LNCaP clone FGC (cell line): Measurements from ENCODE around the gene IGFBP5.

Experiments used
- DNase-seq: peaks from one replicate; pipeline ENCODE4 v3.0.0-alpha.2; 2011; ENCODE audit warnings: low read depth
- H3K4me3 ChIP-seq: 2 replicates; pipeline ENCODE4 v1.5.1; 2011; ENCODE audit warnings: mild to moderate bottlenecking, low read depth, low read length, control low read depth
- TF ChIP-seq, protein P1 (sequence below): IDR thresholded peaks from 2 replicates; pipeline ENCODE4 v1.5.1; 2012; ENCODE audit warnings: mild to moderate bottlenecking; ENCODE audit not compliant: control insufficient read depth, insufficient read depth; ENCODE audit errors: extremely low read depth

The IGFBP5 gene

DNA sequence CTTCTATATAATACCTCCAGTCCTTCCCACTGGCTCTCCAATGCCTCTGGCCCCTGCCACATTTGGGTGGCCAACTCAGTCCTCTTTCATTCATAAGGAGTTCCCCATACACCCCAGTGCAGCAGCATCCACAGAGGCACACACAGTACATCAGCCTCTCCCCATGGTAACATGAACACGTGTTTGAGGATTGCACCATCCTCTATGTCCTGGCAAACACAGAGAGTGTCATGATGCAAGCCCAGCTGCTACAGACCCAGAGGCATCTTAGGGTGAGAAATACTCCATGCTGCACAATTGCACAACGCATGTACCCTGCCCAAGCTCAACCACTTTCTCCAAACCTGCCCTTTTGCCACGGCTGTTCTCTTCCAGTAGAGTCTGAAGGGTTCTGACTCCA is 11.5 kb downstream of the IGFBP5 start:
- TF ChIP-seq, protein P1, sequence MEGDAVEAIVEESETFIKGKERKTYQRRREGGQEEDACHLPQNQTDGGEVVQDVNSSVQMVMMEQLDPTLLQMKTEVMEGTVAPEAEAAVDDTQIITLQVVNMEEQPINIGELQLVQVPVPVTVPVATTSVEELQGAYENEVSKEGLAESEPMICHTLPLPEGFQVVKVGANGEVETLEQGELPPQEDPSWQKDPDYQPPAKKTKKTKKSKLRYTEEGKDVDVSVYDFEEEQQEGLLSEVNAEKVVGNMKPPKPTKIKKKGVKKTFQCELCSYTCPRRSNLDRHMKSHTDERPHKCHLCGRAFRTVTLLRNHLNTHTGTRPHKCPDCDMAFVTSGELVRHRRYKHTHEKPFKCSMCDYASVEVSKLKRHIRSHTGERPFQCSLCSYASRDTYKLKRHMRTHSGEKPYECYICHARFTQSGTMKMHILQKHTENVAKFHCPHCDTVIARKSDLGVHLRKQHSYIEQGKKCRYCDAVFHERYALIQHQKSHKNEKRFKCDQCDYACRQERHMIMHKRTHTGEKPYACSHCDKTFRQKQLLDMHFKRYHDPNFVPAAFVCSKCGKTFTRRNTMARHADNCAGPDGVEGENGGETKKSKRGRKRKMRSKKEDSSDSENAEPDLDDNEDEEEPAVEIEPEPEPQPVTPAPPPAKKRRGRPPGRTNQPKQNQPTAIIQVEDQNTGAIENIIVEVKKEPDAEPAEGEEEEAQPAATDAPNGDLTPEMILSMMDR, result no peak
- no peak for DNase-seq
- H3K4me3 ChIP-seq, result no peak overlapping the region

DNA sequence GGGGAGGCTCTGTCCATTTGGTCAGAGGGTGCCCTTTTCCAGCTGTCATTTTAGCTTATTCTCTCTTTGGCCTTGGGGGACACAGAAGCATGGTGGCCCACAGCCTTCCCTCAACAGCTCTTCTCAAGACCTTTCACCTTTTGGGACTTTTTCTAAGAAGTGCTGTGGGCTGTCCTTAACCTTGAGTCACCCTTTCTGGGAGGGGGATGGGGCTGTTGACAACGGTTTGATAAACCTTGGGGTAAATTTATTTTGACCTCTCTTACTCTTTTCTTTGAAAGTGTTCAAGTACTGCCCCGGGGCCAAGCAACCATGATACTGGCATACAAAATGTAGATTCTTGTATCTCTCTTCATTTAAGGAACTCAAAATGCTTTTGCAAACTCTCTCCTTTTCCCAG is 13.7 kb downstream of the IGFBP5 start:
- no peak overlapping the region for H3K4me3 ChIP-seq
- TF ChIP-seq, protein P1, result no peak
- no peak for DNase-seq

DNA sequence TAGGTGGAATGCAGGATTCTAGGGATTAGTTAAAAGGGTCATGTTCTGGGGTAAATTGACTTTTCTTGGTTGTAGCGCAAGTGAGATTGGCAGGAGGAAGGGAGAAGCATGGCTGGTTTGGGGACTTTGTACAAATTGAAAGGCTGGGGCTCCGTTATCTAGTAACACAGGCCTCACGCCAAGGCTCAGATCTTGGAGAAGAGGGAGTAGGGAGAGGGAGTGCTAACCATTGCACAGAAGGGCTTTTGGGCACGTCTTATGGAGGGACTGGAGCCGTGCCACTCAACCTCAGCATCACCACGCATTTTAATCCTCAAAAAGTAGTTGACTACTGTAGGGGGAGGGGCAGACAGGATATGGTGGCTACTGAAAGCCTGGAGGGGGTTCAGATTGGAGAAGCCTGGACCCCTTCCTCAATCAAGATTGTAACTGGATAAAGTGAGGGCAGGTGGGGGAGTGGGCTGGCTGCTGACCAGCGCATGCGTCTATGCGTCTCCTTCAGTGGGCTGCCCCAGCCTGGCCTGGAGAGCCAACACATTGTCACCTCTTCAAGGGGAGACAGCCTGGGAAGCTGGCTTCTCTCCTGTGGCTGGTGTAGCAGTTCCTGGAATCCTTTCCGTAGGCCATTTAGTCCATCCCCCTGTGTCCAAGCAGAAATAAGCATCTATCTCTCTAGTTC is 14.3 kb downstream of the IGFBP5 start:
- DNase-seq, result no peak
- no peak overlapping the region for H3K4me3 ChIP-seq
- TF ChIP-seq, protein P1, result no peak

DNA sequence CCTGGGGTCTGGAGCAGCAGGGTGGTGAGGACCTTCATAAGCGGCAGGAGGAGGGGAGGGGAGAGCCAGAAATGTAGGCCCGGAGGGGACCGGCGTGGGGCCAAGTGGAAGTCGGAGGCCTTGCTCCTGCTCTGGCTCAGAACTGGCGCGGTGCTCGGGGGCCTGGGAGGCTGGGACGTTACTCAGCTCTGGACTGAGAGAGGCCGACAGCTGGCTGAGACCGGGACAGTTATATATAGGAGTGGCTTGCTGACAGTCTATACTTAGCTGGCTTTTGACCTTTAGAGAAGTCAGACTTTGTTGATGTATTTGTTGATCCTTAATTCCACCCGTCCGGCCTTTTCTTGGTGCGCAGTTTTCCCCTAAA is 15.7 kb downstream of the IGFBP5 start:
- TF ChIP-seq, protein P1, result no peak
- no peak for DNase-seq

DNA sequence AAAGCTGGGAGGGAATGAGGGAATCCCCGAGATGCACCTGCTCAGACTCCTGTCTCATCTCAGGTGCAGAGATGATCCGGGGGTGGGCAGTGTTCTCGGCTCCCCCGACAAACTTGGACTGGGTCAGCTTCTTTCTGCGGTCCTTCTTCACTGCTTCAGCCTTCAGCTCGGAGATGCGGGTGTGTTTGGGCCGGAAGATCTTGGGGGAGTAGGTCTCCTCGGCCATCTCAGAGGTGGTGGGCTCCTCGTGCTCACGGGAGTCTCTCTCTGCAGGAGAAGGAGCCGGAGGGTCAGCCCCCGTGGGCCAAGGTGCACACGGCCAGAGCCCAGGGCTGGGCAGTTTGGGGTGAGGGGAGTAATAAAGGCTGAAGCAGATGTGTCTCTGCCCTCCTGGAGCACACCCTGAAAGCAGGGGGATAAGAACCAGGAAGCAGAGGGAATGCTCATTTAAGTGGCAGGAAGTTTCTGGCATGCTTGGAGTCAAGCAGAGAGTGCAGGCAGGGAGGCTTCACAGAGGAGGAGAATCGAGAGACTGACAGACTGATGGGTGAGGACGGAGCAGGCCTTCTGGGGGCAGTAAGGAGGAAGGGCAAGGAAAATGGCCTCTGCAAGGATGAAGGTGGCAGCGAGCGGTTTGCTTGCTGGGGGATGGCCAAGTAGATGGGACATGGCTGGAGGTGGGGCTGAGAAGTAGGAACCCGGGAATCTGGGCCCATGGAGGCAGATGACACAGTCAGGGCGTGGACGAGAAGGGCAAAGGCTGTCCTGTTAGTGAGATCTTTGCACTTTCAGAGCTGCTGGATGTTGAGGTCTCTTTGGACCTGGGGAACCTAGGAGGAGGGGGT is 16.3 kb downstream of the IGFBP5 start:
- no peak for DNase-seq
- TF ChIP-seq, protein P1, result no peak

More for the DNA sequence above, 15.7 kb downstream of the IGFBP5 start:
- no peak overlapping the region for H3K4me3 ChIP-seq

DNA sequence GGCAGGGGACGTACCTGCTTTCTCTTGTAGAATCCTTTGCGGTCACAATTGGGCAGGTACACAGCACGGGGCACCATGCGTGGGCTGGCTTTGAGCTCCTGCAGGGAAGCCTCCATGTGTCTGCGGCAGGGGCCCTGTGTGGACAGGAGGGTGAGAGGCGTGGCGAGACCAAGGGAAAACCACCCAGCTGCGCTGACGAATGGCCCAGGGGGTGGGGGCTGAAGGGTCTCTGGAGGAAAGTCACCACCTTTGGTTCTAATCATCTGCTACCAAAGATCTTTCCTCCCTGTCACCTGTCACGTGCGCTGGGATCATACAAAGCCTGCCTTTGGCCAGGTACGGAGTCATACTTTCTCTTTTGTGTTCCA is 17.3 kb downstream of the IGFBP5 start:
- TF ChIP-seq, protein P1, result no peak
- no peak for DNase-seq
- no peak overlapping the region for H3K4me3 ChIP-seq

More for the DNA sequence above, 16.3 kb downstream of the IGFBP5 start:
- no peak overlapping the region for H3K4me3 ChIP-seq
